ENCODE data around the gene USP20. TPM values are rescaled to one million over a fixed set of nuclear protein-coding genes. Genes with fewer than 3 reads are reported as not detected.
A peak's percentile ranks its signal among the peaks of the same experiment; 100 is the strongest.

The USP20 gene
- total and polyA plus RNA-seq, 5 donors from 2014 or later, result 37.1 to 116 (median 48.5) TPM

GRCh38 chr9:129900263-129901027 is 65.2 kb downstream of the USP20 start:
- H3K27ac ChIP-seq (ENCODE audit: insufficient read depth, low read length, poor library complexity, severe bottlenecking), result no peak overlapping the region
- H3K27me3 ChIP-seq (ENCODE audit: control insufficient read depth, insufficient read depth, low read length), result no peaks in the 10 kb centered on the region
- Mint-ChIP-seq H3K4me3 (no peak overlapping the region), H3K9me3 (peaks cover 0 to 3% (median 0%) of the 10 kb centered on the region in 7 donors), H3K36me3 (peaks cover 52% of the 10 kb centered on the region), H3K27me3 (no peaks in the 10 kb centered on the region), H3K27ac (peak overlapping the region in 2 of 3 donors; percentile 80 to 82), H3K4me1 (peaks cover 10 to 56% (median 34%) of the 10 kb centered on the region in 4 donors)
- no peak overlapping the region for H3K4me3 ChIP-seq (ENCODE audit: low read depth, low read length)
- DNase-seq, result no peak
- peaks cover 9% of the 10 kb centered on the region for H3K4me1 ChIP-seq (ENCODE audit: control insufficient read depth, insufficient read depth, low read length, poor library complexity, severe bottlenecking)
- ATAC-seq (ENCODE audit: low read depth in 2 of 2), result no peak
- peaks cover 86% of the 10 kb centered on the region for H3K36me3 ChIP-seq (ENCODE audit: control insufficient read depth, insufficient read depth, low read length)
- no peaks in the 10 kb centered on the region for H3K9me3 ChIP-seq (ENCODE audit: control insufficient read depth in 2 of 2, low read length in 2 of 2)

- ATAC-seq (ENCODE audit: low read depth in 2 of 2), result no peak
- no peak overlapping the region for H3K27ac ChIP-seq (ENCODE audit: insufficient read depth, low read length, poor library complexity, severe bottlenecking)
- Mint-ChIP-seq H3K9me3 (peaks cover 0 to 2% (median 0%) of the 10 kb centered on the region in 7 donors), H3K27ac (peak overlapping the region; percentile 80 to 85 (median 85)), H3K4me1 (peaks cover 5 to 44% (median 24%) of the 10 kb centered on the region in 4 donors), H3K4me3 (peak overlapping the region in 1 of 4 donors; percentile 16), H3K27me3 (no peaks in the 10 kb centered on the region), H3K36me3 (peaks cover 50% of the 10 kb centered on the region)
- no peaks in the 10 kb centered on the region for H3K27me3 ChIP-seq (ENCODE audit: control insufficient read depth, insufficient read depth, low read length)
- H3K36me3 ChIP-seq (ENCODE audit: control insufficient read depth, insufficient read depth, low read length), result peaks cover 88% of the 10 kb centered on the region
- H3K4me1 ChIP-seq (ENCODE audit: control insufficient read depth, insufficient read depth, low read length, poor library complexity, severe bottlenecking), result no peaks in the 10 kb centered on the region
- no peak for DNase-seq
- no peak overlapping the region for H3K4me3 ChIP-seq (ENCODE audit: low read depth, low read length)
- no peaks in the 10 kb centered on the region for H3K9me3 ChIP-seq (ENCODE audit: control insufficient read depth in 2 of 2, low read length in 2 of 2)
Observed at GRCh38 chr9:129901993-129902739, 66.9 kb downstream of the USP20 start.

GRCh38 chr9:129902740-129903134 is 67.5 kb downstream of the USP20 start:
- ATAC-seq (ENCODE audit: low read depth in 2 of 2) (no peak), DNase-seq (no peak)
- Mint-ChIP-seq H3K36me3 (peaks cover 51% of the 10 kb centered on the region), H3K27ac (peak overlapping the region; percentile 46 to 85 (median 85)), H3K9me3 (peaks cover 0 to 2% (median 0%) of the 10 kb centered on the region in 7 donors), H3K4me3 (no peak overlapping the region), H3K4me1 (peaks cover 5 to 44% (median 24%) of the 10 kb centered on the region in 4 donors), H3K27me3 (no peaks in the 10 kb centered on the region)
- Histone ChIP-seq H3K36me3 (ENCODE audit: control insufficient read depth, insufficient read depth, low read length) (peaks cover 90% of the 10 kb centered on the region), H3K9me3 (ENCODE audit: control insufficient read depth in 2 of 2, low read length in 2 of 2) (no peaks in the 10 kb centered on the region), H3K4me1 (ENCODE audit: control insufficient read depth, insufficient read depth, low read length, poor library complexity, severe bottlenecking) (no peaks in the 10 kb centered on the region), H3K27me3 (ENCODE audit: control insufficient read depth, insufficient read depth, low read length) (no peaks in the 10 kb centered on the region), H3K4me3 (ENCODE audit: low read depth, low read length) (no peak overlapping the region), H3K27ac (ENCODE audit: insufficient read depth, low read length, poor library complexity, severe bottlenecking) (peak overlapping the region; percentile 6)

- Mint-ChIP-seq H3K27me3 (no peaks in the 10 kb centered on the region), H3K4me3 (no peak overlapping the region), H3K36me3 (peaks cover 48% of the 10 kb centered on the region), H3K4me1 (peaks cover 5 to 42% (median 22%) of the 10 kb centered on the region in 4 donors), H3K9me3 (peaks cover 0 to 2% (median 0%) of the 10 kb centered on the region in 7 donors), H3K27ac (peak overlapping the region; percentile 75 to 90 (median 79))
- H3K27ac ChIP-seq (ENCODE audit: insufficient read depth, low read length, poor library complexity, severe bottlenecking), result peak overlapping the region; percentile 1
- no peak overlapping the region for H3K4me3 ChIP-seq (ENCODE audit: low read depth, low read length)
- DNase-seq (no peak), ATAC-seq (ENCODE audit: low read depth in 2 of 2) (no peak)
- H3K27me3 ChIP-seq (ENCODE audit: control insufficient read depth, insufficient read depth, low read length), result no peaks in the 10 kb centered on the region
- H3K9me3 ChIP-seq (ENCODE audit: control insufficient read depth in 2 of 2, low read length in 2 of 2), result no peaks in the 10 kb centered on the region
- peaks cover 79% of the 10 kb centered on the region for H3K36me3 ChIP-seq (ENCODE audit: control insufficient read depth, insufficient read depth, low read length)
- H3K4me1 ChIP-seq (ENCODE audit: control insufficient read depth, insufficient read depth, low read length, poor library complexity, severe bottlenecking), result no peaks in the 10 kb centered on the region
Observed at GRCh38 chr9:129904734-129905133, 69.5 kb downstream of the USP20 start.

DNA sequence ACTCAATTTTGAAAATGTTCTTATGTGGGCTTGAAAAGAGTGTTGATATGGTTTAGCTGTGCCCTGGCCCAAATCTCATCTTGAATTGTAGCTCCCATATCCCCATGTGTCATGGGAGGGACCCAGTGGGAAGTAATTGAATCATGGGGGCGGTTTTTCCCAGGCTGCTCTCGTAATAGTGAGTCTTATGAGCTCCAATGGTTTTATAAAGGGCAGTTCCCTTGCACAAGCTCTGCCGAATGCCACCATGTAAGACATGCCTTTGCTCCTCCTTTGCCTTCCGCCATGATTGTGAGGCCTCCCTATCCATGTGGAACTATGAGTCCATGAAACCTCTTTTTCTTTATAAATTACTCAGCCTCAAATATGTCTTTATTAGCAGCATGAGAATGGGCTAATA is 71.0 kb downstream of the USP20 start:
- H3K36me3 Mint-ChIP-seq, result peaks cover 45% of the 10 kb centered on the region
- Histone ChIP-seq H3K27ac (ENCODE audit: insufficient read depth, low read length, poor library complexity, severe bottlenecking) (no peak overlapping the region), H3K4me1 (ENCODE audit: control insufficient read depth, insufficient read depth, low read length, poor library complexity, severe bottlenecking) (no peaks in the 10 kb centered on the region), H3K27me3 (ENCODE audit: control insufficient read depth, insufficient read depth, low read length) (no peaks in the 10 kb centered on the region), H3K36me3 (ENCODE audit: control insufficient read depth, insufficient read depth, low read length) (peaks cover 71% of the 10 kb centered on the region), H3K9me3 (ENCODE audit: control insufficient read depth in 2 of 2, low read length in 2 of 2) (no peaks in the 10 kb centered on the region), H3K4me3 (ENCODE audit: low read depth, low read length) (no peak overlapping the region)
- DNase-seq, result no peak
- H3K9me3 Mint-ChIP-seq, result peaks cover 0 to 2% (median 0%) of the 10 kb centered on the region in 7 donors
- H3K4me1 Mint-ChIP-seq, result peaks cover 5 to 48% (median 28%) of the 10 kb centered on the region in 4 donors
- peak overlapping the region in 2 of 3 donors; percentile 69 to 91 for H3K27ac Mint-ChIP-seq
- ATAC-seq (ENCODE audit: low read depth in 2 of 2), result no peak
- peak overlapping the region in 1 of 4 donors; percentile 8 for H3K4me3 Mint-ChIP-seq
- H3K27me3 Mint-ChIP-seq, result no peaks in the 10 kb centered on the region

GRCh38 chr9:129907201-129907600 is 71.9 kb downstream of the USP20 start:
- Histone ChIP-seq H3K4me1 (ENCODE audit: control insufficient read depth, insufficient read depth, low read length, poor library complexity, severe bottlenecking) (no peaks in the 10 kb centered on the region), H3K9me3 (ENCODE audit: control insufficient read depth in 2 of 2, low read length in 2 of 2) (no peaks in the 10 kb centered on the region), H3K27ac (ENCODE audit: insufficient read depth, low read length, poor library complexity, severe bottlenecking) (no peak overlapping the region), H3K4me3 (ENCODE audit: low read depth, low read length) (no peak overlapping the region), H3K36me3 (ENCODE audit: control insufficient read depth, insufficient read depth, low read length) (peaks cover 69% of the 10 kb centered on the region), H3K27me3 (ENCODE audit: control insufficient read depth, insufficient read depth, low read length) (no peaks in the 10 kb centered on the region)
- Mint-ChIP-seq H3K27me3 (no peaks in the 10 kb centered on the region), H3K27ac (peak overlapping the region in 2 of 3 donors; percentile 46 to 83), H3K36me3 (peaks cover 37% of the 10 kb centered on the region), H3K4me1 (peaks cover 5 to 41% (median 24%) of the 10 kb centered on the region in 4 donors), H3K4me3 (no peak overlapping the region), H3K9me3 (peaks cover 0 to 2% (median 0%) of the 10 kb centered on the region in 7 donors)
- ATAC-seq (ENCODE audit: low read depth in 2 of 2), result no peak
- DNase-seq, result no peak

DNA sequence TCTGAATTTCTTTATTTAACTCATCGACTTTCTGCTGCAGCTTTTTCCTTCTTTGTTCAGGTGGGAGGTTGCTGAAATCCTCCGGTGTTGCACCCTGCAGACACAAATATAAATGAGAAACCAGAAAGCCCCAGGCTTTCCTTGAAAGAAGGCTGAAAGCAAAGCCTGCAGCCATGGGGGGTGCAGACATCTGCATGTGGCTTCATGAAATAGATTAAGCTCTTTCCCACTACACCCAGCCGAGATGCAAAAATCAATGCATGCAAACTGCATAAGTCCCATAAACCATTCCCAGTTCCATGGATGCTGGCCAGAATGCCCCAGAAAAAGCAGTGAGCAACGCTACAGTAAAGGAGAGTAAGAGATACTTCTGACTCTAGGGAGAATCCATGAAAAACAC is 73.6 kb downstream of the USP20 start:
- ATAC-seq (ENCODE audit: low read depth in 2 of 2), result no peak
- Mint-ChIP-seq H3K4me3 (no peak overlapping the region), H3K27me3 (no peaks in the 10 kb centered on the region), H3K4me1 (peaks cover 5 to 35% (median 24%) of the 10 kb centered on the region in 4 donors), H3K27ac (peak overlapping the region in 2 of 3 donors; percentile 72 to 81), H3K36me3 (peaks cover 33% of the 10 kb centered on the region), H3K9me3 (peaks cover 0 to 2% (median 0%) of the 10 kb centered on the region in 7 donors)
- Histone ChIP-seq H3K27ac (ENCODE audit: insufficient read depth, low read length, poor library complexity, severe bottlenecking) (no peak overlapping the region), H3K4me3 (ENCODE audit: low read depth, low read length) (no peak overlapping the region), H3K4me1 (ENCODE audit: control insufficient read depth, insufficient read depth, low read length, poor library complexity, severe bottlenecking) (no peaks in the 10 kb centered on the region), H3K27me3 (ENCODE audit: control insufficient read depth, insufficient read depth, low read length) (no peaks in the 10 kb centered on the region), H3K36me3 (ENCODE audit: control insufficient read depth, insufficient read depth, low read length) (peaks cover 65% of the 10 kb centered on the region), H3K9me3 (ENCODE audit: control insufficient read depth in 2 of 2, low read length in 2 of 2) (no peaks in the 10 kb centered on the region)
- no peak for DNase-seq

Data from CD4-positive, CD25-positive, alpha-beta regulatory T cell (primary cell).